Stimulated activated CD8-positive, alpha-beta memory T cell treated with anti-CD3 and anti-CD28 coated beads, Interleukin-15, amount 100 ng/mL, for 1 hour (primary cell): ENCODE results near the gene ALOXE3.
A peak's percentile ranks its signal among the peaks of the same experiment; 100 is the strongest.
"Not testable (repeated sequence)": the region's sequence is repeated elsewhere in the genome, so short reads cannot be mapped to it uniquely, and the experiment has no call there.

Source experiments
- DNase-seq: peaks from one replicate; pipeline ENCODE4 v3.0.0-alpha.2; 2020; ENCODE audit warnings: low read depth

ALOXE3 gene

DNA sequence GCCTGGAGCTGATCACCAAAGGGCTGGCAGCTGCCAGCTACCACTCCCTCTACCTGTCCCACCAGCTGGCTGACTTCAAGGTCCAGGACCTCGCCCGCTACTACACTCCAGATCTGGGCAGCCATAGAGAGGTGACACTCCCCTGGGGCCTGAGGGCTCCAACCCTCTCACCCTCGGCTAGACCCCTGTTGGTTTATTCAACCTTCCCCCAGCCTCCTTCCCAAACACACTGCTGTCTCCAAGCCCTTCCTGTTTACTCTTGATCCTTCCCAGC is 48.8 kb downstream of the ALOXE3 start:
- DNase-seq: no peak

DNA sequence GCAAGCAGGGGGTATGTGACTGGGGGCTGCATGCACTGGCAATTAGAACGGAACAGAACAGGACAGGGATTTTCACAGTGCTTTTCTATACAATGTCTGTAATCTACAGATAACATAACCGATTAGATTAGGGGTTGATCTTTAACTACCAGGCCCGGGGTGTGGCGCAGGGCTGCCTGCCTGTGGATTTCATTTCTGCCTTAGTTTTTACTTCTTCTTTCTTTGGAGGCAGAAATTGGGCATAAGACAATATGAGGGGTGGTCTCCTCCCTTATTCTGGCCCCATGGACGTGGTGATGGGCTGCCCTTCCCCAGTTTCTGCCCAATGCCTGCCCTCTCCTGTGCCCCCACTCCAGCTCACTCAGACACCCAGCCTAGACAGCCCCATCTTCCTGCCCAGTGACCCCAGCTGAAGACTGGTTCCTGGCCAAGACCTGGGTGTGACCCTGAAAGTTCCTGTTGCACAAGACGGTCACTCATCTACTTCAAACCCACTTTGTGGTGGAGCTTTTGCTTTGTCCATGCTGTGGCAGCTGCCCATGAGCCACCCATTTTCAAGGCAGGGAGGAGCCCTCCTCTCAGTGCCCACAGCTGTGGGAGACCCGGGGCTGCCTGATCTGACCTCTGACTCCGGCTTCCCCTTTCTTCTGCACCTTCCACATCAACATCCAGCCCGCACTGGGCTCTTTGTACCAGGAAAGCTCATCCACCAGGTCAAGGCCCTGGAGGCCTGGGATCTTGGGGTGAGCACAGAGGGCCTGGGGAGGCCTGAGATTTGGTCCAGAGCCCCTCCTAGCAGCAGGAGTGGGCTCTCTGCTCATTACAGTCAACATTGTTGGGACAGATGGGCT is 49.4 kb downstream of the ALOXE3 start:
- DNase-seq: no peak

DNA sequence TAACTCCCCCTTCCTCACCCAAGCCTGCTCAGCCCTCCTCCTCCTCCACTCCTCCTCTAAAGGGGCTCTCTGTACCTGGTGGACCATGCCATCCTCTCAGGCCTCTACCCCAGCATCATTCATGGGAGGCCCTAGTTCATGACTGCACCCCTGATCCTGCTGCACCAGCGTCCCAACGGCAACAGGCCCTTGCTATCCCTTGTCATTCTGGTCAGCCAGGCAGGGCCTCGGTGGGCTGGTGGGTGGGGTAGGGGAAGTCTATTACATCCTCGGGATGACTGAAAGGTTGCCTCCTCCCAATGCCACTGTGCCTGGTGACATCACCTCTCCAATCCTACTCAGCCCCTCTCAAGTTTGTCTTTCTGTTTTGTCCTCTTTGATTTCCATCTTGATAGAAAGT is 50.5 kb downstream of the ALOXE3 start:
- DNase-seq: no peak

DNA sequence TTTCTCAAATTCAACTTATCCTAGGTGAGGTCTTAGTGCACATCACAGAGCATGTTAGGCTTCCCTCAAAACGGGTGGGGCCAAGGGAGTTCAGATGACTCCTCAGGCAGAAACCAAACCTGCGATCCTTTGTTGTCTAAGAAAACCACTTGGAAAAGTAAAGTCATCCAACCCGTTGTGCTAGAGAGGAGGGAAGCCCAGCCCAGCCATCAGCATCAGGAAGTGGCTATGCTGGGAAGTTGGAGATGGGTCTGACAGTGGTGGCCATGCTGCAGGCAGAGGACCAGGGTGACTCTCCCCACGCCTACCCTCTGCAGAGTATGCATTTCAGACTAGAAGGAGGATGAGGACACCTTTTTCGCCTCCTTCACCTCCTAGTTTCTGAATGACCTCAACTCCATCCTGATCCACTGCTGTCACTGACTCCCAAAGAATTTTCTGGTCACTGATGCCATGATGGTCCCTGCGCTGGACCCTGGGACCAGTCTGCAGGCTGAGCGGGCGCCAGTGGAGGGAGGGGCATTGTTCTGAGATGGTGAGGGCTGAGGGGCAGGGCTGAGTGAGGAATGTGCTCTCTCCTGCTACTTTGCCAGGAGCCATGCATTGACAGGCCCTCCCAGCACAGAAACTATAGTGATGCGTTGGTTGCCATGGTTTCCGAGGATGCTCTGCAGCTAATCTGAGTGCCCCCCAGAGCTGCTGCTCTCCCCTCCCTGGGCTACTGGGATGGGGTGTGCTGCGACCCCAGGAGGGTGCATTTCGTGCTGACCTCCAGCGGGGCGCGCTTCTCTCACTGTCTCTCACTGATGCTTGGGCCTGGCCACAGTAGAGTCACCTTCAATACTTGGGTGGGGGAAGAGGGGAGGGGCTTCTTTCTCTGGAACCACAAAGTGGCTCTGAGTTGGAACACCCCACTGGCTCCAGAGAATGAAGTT is 51.2 kb downstream of the ALOXE3 start:
- no peak for DNase-seq

DNA sequence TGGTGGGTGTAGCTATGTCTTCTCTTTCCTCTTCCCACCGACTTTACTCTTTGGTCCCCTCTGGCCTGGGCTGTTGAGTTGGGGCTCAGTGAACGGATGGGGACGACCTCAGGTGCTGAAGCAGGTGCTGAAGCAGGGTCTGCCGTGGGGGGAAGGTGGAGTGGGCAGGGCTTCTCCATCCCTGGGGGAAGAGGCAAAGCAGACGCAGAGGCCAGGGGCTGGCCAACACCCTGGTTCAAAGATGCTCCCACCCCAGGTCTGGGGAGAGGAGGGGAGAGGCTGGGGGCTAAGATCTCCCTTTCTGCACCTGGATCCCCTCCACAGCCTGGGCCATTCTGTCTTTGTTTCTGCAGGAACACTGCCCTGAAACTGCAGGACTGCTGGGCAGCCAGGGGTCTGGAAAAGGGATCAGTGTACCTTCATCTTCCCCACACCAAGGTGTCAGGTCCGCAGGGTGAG is 53.7 kb downstream of the ALOXE3 start:
- no peak for DNase-seq

DNA sequence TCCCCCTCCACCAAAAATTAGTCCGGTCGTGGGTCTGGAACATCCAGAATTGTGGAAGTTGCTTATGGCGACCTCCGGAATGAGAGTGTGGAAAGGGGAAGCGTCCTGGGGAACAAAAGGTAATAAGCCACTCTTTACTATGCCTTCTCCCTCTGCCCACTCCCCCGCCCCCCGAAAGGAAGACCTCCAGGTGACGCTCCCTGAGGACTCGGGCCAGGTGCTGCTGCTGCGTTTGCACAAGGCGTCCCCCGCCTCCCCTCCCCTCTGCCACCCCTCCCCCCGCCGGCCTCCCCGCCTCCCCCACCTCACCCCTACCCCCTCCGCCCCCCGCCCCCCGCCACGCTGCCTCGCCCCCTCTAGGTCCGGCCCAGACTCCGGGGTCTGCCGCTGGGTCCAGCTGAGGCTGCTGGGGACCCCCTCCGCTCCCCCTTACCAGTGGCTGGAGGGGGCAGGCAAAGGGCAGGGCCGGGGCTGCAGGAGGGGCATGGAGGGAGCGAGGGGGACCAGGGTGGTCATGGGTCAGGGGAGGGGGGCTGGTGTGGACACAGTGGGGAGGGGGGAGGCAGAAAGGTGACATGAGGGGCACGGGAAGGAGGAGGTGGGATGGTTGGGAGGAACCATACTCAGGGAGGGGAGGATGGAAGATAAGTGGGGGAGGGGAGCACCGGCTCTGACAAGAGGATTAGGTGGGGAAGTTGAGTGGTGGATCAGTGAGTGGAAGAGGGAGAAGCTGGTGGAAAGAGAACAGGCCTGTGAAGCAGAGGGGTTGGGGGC is 54.4 kb downstream of the ALOXE3 start:
- no peak for DNase-seq

DNA sequence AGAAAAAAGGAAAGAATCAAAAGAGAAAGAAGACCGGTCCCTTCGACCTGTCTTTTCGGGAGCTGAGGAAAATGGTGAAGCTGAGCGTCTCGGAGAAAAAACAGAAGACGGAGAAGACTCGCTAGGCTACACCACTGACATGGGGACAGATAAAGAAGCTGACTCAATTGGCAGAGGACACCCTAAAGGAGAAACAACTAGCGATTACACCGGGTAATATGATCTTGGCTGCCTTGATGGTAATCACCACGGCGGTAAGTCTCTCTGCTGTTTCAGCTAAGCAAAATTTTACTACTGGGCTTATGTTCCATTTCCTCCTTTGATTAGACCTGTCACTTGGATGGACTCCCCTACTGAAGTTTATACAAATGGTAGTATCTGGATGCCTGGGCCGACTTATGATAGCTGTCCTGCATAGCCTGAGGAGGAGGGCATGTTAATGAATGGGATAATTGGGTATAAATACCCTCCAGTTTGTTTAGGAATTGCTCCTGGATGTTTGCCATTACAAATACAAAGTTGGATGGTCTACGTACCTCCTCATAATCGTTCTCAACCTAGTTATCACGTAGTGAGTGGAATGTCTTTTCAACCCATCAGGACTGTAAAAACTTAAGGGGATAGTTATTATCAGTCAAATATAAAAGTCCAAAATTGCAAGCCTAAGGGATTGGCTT is 55.4 kb downstream of the ALOXE3 start:
- DNase-seq: no peak

DNA sequence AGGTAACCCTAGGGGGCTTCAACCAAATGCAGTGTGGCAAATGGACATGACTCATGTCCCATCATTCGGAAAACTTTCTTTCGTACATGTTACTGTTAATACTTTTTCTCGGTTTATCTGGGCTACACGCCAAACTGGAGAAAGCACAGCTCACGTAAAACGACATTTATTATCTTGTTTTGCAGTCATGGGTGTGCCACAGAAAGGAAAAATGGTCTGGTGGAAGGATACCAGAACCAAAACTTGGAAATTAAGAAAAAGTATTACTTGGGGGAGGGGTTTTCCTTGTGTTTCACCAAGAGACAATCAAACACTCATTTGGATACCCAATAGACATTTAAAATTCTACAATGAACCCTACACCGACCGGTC is 55.9 kb downstream of the ALOXE3 start:
- no peak for DNase-seq

DNA sequence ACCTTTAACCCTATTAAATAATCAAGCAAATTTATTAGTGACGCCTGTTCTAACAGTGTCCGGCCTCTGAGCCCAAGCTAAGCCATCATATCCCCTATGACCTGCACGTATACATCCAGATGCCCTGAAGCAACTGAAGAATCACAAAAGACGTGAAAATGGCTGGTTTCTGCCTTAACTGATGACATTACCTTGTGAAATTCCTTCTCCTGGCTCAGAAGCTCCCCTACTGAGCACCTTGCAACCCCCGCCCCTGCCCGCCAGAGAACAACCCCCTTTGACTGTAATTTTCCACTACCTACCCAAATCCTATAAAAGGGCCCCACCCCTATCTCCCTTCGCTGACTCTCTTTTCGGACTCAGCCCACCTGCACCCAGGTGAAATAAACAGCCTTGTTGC is 56.5 kb downstream of the ALOXE3 start:
- DNase-seq: not testable (repeated sequence)

DNA sequence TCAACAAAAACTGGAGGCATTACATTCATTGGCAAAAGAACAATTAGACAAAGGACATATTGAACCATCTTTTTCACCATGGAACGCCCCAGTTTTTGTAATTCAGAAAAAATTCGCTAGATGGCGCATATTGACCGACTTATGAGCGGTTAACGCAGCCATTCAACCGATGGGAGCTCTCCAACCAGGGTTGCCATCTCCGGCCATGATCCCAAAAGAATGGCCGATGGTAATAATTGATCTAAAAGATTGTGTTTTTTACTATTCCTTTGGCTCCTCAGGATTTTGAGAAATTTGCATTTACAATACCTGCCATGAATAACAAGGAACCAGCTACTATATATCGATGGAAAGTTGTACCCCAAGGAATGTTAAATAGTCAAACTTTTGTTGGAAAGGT is 58.0 kb downstream of the ALOXE3 start:
- DNase-seq: peak; percentile 39

DNA sequence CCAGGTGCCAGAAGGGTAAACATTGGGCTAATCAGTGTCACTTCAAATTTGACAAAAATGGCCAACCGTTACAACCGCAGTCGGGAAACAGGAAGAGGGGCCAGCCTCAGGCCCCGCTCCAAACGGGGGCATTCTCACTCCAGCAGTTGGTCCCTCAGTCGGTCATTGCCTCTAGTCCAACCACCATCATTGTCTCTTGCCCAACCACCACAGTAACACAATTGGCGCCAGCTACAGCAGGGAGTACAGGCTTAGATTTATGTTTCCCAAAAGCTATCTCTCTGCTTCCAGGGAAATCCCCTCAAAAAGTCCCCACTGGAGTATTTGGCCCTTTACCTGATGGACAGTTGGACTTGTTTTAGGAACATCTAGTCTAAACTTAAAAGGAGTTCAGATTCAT is 59.2 kb downstream of the ALOXE3 start:
- DNase-seq: no peak

DNA sequence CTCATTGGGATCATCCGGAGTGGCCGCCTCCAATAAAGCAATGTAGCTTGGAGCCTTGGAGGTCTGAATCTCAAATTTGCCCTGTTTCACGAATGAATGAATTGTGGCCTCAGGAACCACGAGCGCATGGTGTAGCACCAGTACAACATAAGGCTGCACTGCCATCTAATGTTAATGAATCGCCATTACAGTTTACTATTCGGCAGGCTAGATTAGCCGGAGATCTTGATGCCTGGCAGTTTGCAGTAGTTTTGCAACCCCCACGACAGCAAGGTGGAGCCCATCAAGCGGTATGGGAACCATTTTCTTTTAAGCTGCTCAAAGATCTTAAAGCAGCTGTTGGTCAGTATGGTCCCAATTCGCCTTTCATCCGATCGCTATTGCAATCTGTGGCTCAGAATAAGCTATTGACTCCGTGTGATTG is 60.6 kb downstream of the ALOXE3 start:
- DNase-seq: no peak

DNA sequence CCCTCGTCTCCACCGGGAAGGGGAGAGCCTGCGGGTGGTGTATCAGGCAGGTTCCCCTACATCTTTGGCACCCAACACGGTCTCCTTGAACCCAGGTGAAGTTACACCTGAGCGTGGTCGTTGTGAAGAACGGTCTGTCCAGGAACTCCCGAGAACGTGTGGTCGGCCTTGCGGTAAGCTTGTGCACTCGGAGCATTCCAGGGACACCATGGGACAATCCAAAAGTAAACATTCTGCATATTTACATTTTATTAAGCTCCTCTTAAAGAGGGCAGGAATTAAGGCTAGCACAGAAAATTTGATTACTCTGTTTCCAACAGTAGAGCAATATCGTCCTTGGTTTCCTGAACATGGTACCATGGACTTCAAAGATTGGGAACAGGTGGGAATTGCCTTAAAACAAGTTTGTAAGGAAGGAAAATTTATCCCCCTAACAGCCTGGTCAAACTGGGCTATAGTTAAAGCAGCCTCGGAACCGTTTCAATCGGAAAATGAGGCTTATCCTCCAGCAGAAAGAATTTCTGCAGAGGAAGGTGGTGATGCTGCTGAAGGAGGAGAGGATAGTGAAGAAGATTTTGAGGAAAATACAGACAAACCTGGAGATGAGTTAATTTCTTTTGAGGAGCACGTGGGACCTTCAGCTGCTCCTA is 61.2 kb downstream of the ALOXE3 start:
- DNase-seq: no peak

DNA sequence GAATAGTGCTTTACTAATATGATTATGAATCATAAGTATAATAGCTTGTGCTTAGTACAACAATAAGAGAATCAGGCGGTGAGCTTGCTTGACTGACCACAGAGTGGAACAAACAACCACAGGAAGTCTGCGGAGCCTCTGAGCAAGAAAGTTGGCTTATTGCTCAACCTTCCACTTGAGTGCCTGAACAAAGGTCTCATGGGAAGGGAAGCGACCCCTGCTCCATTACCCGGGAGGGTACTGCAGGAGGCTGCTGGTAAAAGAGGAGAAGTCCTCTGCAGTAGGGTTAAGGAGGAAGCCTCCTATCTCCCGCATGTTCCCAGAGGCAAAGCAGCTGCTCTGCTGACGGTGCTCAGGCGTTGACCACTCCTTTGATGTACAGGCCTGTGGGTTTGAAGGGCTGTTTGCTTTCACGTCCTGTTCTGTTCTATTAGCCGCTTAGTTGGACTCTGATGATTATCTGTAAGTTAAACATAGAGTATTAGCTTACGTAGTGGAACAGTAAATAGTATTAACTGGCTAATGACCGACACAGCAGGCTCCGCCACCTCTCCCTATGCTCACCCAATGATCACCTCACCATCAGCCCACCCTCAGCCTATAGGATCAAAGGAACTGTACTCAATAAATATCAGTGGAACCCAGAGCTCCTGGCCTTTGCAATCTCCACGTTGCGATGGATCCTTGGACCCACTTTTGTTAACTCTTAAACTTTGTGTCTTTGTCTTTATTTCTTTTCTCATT is 61.9 kb downstream of the ALOXE3 start:
- no peak for DNase-seq

DNA sequence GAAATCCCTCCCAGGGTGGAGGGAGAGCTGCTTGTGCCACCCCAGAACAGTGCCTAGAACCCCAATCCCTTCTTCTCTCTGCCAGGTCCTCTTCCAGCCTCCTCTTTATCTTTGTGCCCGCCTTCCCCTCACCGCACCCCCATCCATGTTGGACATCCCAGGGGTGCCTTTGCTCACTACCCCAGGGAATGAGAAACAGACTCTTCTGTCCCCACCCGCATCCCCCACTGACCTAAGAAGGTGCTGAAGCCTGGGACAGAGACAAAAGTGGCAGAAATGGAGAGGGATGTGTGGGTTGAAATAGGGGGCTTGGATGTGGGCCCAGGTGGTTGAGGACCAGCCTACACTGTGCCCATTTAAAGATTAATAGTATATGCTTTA is 62.5 kb downstream of the ALOXE3 start:
- no peak for DNase-seq

DNA sequence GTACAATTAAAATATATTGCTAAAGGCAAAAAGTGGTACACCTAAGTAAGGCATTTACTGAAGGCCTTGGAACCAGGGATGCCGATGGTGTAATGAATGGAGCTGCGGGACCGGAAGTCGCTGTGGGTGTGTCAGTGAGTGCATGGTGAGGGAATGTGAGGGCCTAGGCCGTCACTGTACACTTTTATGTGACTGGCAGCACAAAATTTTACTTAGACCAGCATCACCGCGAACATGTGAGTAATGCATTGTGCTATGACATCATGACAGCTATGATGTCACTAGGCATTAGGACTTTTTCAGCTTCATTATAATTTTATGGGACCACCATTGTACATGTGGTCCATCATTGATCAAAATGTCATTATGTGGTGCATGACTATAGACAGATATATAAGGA is 64.7 kb downstream of the ALOXE3 start:
- no peak for DNase-seq

DNA sequence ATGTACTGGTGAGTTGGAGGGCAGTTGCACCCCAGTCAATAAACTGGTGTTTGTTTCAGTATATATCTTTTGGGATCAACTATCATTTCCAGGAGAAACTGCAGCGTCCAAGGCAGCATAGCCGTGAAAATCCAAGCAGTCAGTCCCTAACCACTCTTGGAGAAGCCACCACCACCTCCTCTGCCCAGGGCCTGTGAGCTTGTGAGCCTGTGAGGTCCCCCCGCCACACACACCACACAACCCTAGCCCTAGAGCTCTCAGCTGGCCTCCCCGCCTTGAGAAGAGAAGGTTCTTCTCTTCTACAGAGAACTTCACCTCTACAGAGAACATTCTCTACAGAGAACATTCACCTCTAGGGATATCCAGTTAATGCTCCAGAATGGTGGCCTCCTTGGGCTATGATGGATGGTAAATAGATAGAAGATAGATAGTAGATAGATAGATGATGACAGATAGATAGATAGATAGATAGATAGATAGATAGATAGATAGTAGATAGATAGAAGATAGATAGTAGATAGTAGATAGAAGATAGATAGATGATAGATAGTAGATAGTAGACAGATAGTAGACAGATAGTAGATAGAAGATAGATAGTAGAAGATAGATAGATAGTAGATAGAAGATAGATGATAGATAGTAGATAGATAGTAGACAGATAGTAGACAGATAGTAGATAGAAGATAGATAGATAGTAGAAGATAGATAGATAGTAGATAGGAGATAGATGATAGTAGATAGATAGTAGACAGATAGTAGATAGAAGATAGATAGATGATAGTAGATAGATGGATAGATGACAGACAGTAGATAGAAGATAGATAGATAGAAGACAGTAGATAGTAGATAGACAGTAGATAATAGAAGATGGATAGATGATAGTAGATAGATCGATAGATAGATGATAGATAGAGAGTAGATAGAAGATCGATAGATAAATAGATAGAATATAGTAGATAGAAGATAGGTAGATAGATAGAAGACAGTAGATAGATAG is 65.8 kb downstream of the ALOXE3 start:
- no peak for DNase-seq

DNA sequence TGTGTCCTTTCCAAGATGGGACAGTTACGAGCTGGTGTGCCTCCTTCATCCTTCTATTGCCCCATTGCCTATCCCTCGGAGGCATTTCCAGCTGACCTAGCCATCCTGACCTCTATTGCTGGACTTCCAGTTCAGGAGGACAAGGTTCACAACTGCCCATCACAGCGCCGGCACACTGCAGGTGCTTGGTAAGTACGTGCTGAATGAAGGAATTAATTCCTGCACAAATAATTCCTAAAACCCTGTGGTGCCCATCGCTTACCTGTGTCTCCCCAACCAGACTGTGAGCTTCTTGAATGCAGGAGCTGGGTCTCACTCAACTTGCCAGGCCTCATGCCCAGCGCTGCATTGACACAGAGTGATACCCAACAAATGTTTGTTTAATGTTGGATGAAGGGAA is 66.5 kb downstream of the ALOXE3 start:
- no peak for DNase-seq

DNA sequence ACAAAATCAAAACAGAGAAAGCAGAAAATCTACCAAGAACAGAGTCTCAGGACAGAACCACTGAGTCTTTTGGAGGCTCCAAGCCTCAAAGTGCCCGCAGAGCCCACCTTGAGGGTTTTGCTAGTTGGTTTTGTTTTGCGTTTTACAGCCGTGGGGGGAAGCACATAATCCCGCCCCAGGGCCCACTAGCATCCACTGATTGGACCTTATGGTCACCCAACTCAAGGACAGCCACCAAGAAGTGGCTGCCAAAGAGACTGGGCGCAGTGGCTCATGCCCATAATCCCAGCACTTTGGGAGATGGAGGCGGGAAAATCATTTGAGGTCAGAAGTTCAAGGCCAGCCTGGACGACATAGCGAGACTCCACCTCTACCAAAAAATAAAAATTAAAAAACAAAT is 69.6 kb downstream of the ALOXE3 start:
- DNase-seq: no peak

DNA sequence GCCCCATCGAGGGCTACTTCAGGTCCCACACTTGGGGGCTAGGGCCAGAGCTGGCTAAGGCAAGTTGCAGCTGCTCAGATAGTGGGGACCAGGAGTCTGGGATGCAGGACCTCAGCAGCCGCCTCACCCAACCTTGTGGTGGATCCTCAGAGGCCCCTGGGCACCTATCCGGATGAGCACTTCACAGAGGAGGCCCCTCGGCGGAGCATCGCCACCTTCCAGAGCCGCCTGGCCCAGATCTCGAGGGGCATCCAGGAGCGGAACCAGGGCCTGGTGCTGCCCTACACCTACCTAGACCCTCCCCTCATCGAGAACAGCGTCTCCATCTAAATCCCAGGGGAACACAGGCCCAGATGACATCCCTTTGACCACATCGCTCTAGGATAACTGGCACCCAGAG is 70.1 kb downstream of the ALOXE3 start:
- DNase-seq: no peak
